ENCODE data around the gene DLL3.

DNA sequence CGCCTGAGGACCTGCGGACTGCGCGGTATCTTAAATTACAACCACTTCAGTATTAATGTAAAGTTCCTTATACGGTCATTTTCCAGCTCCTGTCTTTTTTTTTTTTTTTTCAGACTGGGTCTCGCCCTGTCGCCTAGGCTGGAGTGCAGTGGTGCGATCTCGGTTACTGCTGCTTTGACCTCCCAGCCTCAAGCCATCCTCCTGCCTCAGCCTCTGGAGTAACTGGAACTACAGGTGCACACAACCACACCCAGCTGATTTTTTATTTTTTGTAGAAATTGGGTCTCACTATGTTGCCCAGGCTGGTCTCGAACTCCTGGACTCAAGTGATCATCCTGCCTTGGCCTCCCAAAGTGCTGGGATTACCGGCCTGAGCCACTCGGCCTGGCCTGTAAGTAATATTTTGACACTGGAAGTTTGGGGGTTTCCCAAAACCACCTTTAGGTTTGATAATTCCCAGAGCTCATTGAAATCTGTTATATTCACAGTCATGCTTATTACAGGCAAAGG, 34.3 kb downstream of the DLL3 start:
- TF ChIP-seq SP1 (IDR thresholded peaks at IDR 0.05), result no peak
- no peak for TF ChIP-seq BHLHE40 (IDR thresholded peaks at IDR 0.05; ENCODE audit: borderline replicate concordance)
- TF ChIP-seq L3MBTL2 (conservative IDR thresholded peaks at IDR 0.05), result no peak
- no peak for TF ChIP-seq FOXA1 (IDR thresholded peaks at IDR 0.05)
- no peak for TF ChIP-seq CTBP1 (IDR thresholded peaks at IDR 0.05; ENCODE audit: borderline replicate concordance)
- no peak for TF ChIP-seq NFRKB (IDR thresholded peaks at IDR 0.05)
- TF ChIP-seq ZNF384 (IDR thresholded peaks at IDR 0.05), result peak; percentile 92
- no peak for TF ChIP-seq SUZ12 (IDR thresholded peaks at IDR 0.05)

Measured in HEK293T (cell line).